A673 (cell line): ENCODE results near the gene BCAM. TPM values are rescaled to one million over a fixed set of nuclear protein-coding genes. Genes with fewer than 3 reads are reported as not detected.
A peak's percentile ranks its signal among the peaks of the same experiment; 100 is the strongest.

Source experiments
- BruUV-seq: library from RNA; stranded (reverse); fragments of 400-500 nt; replicated peaks from 2 replicates; lab custom pipeline; 2021; lab: Mats Ljungman, UMichigan
- CTCF ChIA-PET: fragments of 300-600 bp; sonication (Branson Sonifier 250); formaldehyde crosslinking; loops from one replicate; lab custom pipeline; 2022; ENCODE audit warnings: antibody characterized with exemption; lab: Charles Lee
- POLR2A ChIA-PET: fragments of 300-600 bp; sonication (Branson Sonifier 250); formaldehyde crosslinking; loops from one replicate; lab custom pipeline; 2022; ENCODE audit warnings: antibody characterized with exemption; ENCODE audit not compliant: low non-redundant PET; lab: Charles Lee
- DNase-seq: peaks from one replicate; pipeline ENCODE4 v3.0.0-alpha.2; 2015; ENCODE audit warnings: low spot score
- H3K27ac ChIP-seq: fragments of 200-600 bp; sonication (generic); 2 replicates; pipeline ENCODE4 v1.5.1; 2016; ENCODE audit warnings: mixed run types, low read depth, mild to moderate bottlenecking, mixed read lengths, antibody characterized with exemption, low read length; ENCODE audit not compliant: poor library complexity, severe bottlenecking
- H3K27me3 ChIP-seq: fragments of 200-600 bp; sonication (generic); replicated peaks from 2 replicates; pipeline ENCODE4 v1.6.1; 2017; ENCODE audit warnings: mixed run types, low read depth, mild to moderate bottlenecking, mixed read lengths, antibody characterized with exemption, low read length; ENCODE audit not compliant: insufficient read depth, poor library complexity
- H3K36me3 ChIP-seq: fragments of 200-600 bp; sonication (generic); 2 replicates; pipeline ENCODE4 v1.6.1; 2016; ENCODE audit warnings: mixed run types, mild to moderate bottlenecking, mixed read lengths, antibody characterized with exemption, low read length; ENCODE audit not compliant: insufficient read depth, poor library complexity, severe bottlenecking
- H3K4me1 ChIP-seq: fragments of 200-600 bp; sonication (generic); 2 replicates; pipeline ENCODE4 v1.6.1; 2017; ENCODE audit warnings: mixed run types, mild to moderate bottlenecking, mixed read lengths, antibody characterized with exemption, low read length; ENCODE audit not compliant: insufficient read depth, poor library complexity, severe bottlenecking
- H3K4me3 ChIP-seq: fragments of 200-600 bp; sonication (generic); 2 replicates; pipeline ENCODE4 v1.5.1; 2016; ENCODE audit warnings: low read depth, mixed run types, mild to moderate bottlenecking, mixed read lengths, low read length; ENCODE audit not compliant: poor library complexity, severe bottlenecking
- H3K9me3 ChIP-seq: fragments of 200-600 bp; sonication (generic); 2 replicates; pipeline ENCODE4 v1.6.1; 2016; ENCODE audit warnings: mixed run types, low read depth, mild to moderate bottlenecking, mixed read lengths, antibody characterized with exemption, low read length; ENCODE audit not compliant: poor library complexity, severe bottlenecking
- EZH2 ChIP-seq: fragments of 200-600 bp; sonication (generic); IDR thresholded peaks from 2 replicates; pipeline ENCODE4 v1.6.1; 2017; ENCODE audit warnings: borderline replicate concordance, low read depth, mild to moderate bottlenecking, mixed read lengths, antibody characterized with exemption, low read length; ENCODE audit not compliant: poor library complexity, severe bottlenecking
- intact Hi-C: fragments of 100-400 bp; cut with micrococcal nuclease; formaldehyde crosslinking; loops from one replicate; pipeline ENCODE4 v1.10.0; 2022; ENCODE audit not compliant: unreplicated experiment
- total RNA-seq: library from RNA; stranded (reverse); gene quantifications from 2 replicates; pipeline ENCODE4 v1.2.3, GENCODE V29; 2021
- TF ChIP-seq, protein P1 (sequence below): fragments of 300-800, 200-600 bp; sonication (generic); conservative IDR thresholded peaks from 2 replicates; pipeline ENCODE4 v1.5.1; 2017; ENCODE audit warnings: low read depth, mild to moderate bottlenecking, antibody characterized with exemption, low read length, moderate library complexity, mixed read lengths

BCAM gene
- total RNA-seq, 1 experiment from 2014 or later: 3.4 TPM

DNA sequence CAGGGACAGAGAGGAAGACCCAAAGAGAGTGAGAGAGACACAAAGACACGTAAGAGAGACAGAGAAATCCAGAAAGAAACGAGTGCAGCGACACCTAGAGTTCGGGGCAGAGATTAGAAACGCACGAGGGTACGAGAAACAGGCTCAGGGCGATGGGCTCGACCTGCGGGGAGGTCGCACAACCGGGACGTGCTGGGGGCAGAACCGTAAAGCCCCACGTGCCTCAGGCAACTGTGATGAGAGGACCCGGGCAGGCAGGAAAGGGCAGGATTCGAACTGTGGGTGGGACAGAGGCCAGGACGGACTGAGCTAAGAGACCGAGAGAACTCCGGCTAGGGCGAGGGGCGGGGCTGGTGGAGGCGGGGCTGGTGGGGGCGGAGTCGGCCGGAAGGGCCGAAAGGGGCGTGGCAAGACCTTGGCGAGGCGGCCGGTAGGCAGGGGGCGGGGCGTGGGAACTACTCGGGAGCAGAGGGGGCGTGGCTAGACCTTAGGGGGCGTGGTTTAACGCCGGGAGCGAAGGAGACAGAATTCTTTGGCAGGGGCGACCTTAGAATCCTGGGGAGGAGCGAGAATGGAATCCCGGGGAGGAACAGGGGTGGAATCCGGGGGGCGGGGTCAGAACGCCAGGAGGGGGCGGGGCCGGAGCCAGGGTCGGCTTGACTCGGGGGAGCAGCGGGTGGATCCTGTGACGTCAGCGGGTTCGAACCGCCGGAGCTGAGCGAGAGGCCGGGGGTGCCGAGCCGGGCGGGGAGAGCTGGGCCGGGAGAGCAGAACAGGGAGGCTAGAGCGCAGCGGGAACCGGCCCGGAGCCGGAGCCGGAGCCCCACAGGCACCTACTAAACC lies 36.9 kb downstream of the BCAM start, which contains the start of gene NECTIN2:
Gene NECTIN2 (plus strand): TSS at position 686 of the 843 bp plus-strand sequence. CDS start 229 bp downstream, outside the sequence.
- TF ChIP-seq, protein P1, sequence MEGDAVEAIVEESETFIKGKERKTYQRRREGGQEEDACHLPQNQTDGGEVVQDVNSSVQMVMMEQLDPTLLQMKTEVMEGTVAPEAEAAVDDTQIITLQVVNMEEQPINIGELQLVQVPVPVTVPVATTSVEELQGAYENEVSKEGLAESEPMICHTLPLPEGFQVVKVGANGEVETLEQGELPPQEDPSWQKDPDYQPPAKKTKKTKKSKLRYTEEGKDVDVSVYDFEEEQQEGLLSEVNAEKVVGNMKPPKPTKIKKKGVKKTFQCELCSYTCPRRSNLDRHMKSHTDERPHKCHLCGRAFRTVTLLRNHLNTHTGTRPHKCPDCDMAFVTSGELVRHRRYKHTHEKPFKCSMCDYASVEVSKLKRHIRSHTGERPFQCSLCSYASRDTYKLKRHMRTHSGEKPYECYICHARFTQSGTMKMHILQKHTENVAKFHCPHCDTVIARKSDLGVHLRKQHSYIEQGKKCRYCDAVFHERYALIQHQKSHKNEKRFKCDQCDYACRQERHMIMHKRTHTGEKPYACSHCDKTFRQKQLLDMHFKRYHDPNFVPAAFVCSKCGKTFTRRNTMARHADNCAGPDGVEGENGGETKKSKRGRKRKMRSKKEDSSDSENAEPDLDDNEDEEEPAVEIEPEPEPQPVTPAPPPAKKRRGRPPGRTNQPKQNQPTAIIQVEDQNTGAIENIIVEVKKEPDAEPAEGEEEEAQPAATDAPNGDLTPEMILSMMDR: peak; percentile 91
- TF ChIP-seq EZH2: no peak
- no peaks in the 10 kb centered on the region for H3K36me3 ChIP-seq
- BruUV-seq: no TSS peak
- H3K4me1 ChIP-seq: peaks cover 29% of the 10 kb centered on the region
- H3K4me3 ChIP-seq: peak within 1 kb of the TSS; percentile 64
- peak within 1 kb of the TSS; percentile 96 for H3K27ac ChIP-seq
- CTCF ChIA-PET: interaction anchor here (0.6 to 1.0 kb wide), 3 partner anchors 44 to 106 kb away, joined by 4 to 10 read pairs (median 6); no protein-coding TSS in a partner anchor
- DNase-seq: peak; percentile 99
- no peaks in the 10 kb centered on the region for H3K9me3 ChIP-seq
- POLR2A ChIA-PET: interaction anchor here (0.6 kb wide), 1 partner anchor 156 kb away, joined by 5 read pairs; no protein-coding TSS in a partner anchor
- intact Hi-C loops: loop anchor here (1.0 to 10.0 kb wide), 4 partner anchors 45 to 161 kb away; partner anchors contain the start of gene TOMM40
- H3K27me3 ChIP-seq: no peaks in the 10 kb centered on the region

DNA sequence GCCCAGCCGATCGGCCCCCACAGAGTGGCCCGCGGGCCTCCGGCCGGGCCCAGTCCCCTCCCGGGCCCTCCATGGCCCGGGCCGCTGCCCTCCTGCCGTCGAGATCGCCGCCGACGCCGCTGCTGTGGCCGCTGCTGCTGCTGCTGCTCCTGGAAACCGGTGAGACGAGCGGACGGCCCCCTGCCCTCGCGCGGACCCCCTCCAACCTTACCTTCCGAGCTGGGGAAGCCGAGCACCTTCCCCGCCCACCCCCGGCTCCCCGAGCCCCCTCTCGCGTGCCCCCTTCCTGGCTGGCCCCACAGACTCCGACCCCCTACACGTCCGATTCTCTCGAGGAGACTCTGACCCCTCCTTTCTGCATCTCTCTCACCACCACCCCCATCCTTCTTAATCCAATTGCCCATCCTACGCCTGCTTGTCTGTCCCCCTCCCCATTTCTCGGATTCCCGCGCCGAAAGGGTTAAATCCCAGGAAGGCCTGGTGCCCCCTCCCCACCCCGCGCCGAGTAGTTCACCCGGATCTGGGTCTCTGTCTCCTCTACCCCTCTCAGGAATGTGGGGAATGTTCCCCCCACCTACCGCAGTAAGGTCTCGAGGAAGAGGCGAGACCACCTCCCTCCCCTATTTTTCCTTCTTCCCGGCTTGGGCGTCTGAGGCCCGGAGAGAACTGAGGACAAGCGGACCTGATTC lies 37.7 kb downstream of the BCAM start:
- DNase-seq: no peak
- Histone ChIP-seq H3K4me3 (peak overlapping the region; percentile 64), H3K27me3 (no peaks in the 10 kb centered on the region), H3K9me3 (no peaks in the 10 kb centered on the region), H3K27ac (peak overlapping the region; percentile 96), H3K36me3 (no peaks in the 10 kb centered on the region), H3K4me1 (peaks cover 29% of the 10 kb centered on the region)
- no peak for TF ChIP-seq EZH2
- TF ChIP-seq, protein P1: no peak
- BruUV-seq: no TSS peak
- intact Hi-C loops: loop anchor here (2.0 to 10.0 kb wide), 2 partner anchors 44 to 162 kb away; partner anchors contain the start of gene TOMM40
- ChIA-PET CTCF (interaction anchor here (1.0 kb wide), 1 partner anchor 43 kb away, joined by 4 read pairs; no protein-coding TSS in a partner anchor), POLR2A (interaction anchor here (0.6 kb wide), 1 partner anchor 155 kb away, joined by 5 read pairs; no protein-coding TSS in a partner anchor)
